AG08396 (cell line): ENCODE data around the gene PEX12.
"Not testable (repeated sequence)": the region's sequence is repeated elsewhere in the genome, so short reads cannot be mapped to it uniquely, and the experiment has no call there.

ENCODE experiments used
- DNase-seq: peaks from one replicate; pipeline ENCODE4 v3.0.0; 2012; ENCODE audit warnings: low spot score, mixed read lengths

The PEX12 gene

GRCh38 chr17:35535406-35535805 lies 43.0 kb downstream of the PEX12 start:
- DNase-seq = not testable (repeated sequence)

- no peak for DNase-seq
Measured at GRCh38 chr17:35534576-35535093, 43.7 kb downstream of the PEX12 start.

- no peak for DNase-seq
Measured at GRCh38 chr17:35531160-35531559, 47.2 kb downstream of the PEX12 start.

- no peak for DNase-seq
Measured at GRCh38 chr17:35529866-35530265, 48.5 kb downstream of the PEX12 start.

- DNase-seq = not testable (repeated sequence)
Measured at GRCh38 chr17:35529326-35529725, 49.0 kb downstream of the PEX12 start.
